Kidney (tissue), 14 donors: ENCODE results near the gene TEX44. TPM values are rescaled to one million over a fixed set of nuclear protein-coding genes. Genes with fewer than 3 reads are reported as not detected.
A peak's percentile ranks its signal among the peaks of the same experiment; 100 is the strongest.

Experiments
- DNase-seq, 5 donors: peaks; one replicate each; pipeline ENCODE4 v3.0.0-alpha.2; 2013 to 2020
- FAIRE-seq: peaks from 2 replicates; lab custom pipeline; 2012; peaks lifted over from hg19 to GRCh38; lab: Jason Lieb, UNC
- H3K27ac ChIP-seq, 2 donors: one replicate each; pipeline ENCODE4 v1.7.0; 2013; ENCODE audit warnings: low read depth in 2 of 2, low read length in 2 of 2, inconsistent platforms in 1 of 2
- H3K27me3 ChIP-seq: one replicate; pipeline ENCODE4 v1.7.1; 2013; ENCODE audit warnings: low read length, inconsistent platforms; ENCODE audit not compliant: control insufficient read depth, insufficient read depth
- H3K36me3 ChIP-seq, 3 donors: one replicate each; pipeline versions ENCODE4 v1.7.0 to v1.7.1; 2013; ENCODE audit warnings: low read length in 3 of 3, control low read depth in 1 of 3, inconsistent platforms in 1 of 3; ENCODE audit not compliant: insufficient read depth in 3 of 3, control insufficient read depth in 2 of 3
- H3K4me1 ChIP-seq, 3 donors: one replicate each; pipeline versions ENCODE4 v1.7.0 to v1.7.1; 2013; ENCODE audit warnings: low read length in 3 of 3, inconsistent platforms in 1 of 3, low read depth in 1 of 3; ENCODE audit not compliant: control insufficient read depth in 2 of 3, insufficient read depth in 2 of 3
- H3K4me3 ChIP-seq, 3 donors: one replicate each; pipeline versions ENCODE4 v1.7.0 to v1.8.1; 2013; ENCODE audit warnings: low read length in 3 of 3, control low read depth in 1 of 3, inconsistent platforms in 1 of 3
- H3K9ac ChIP-seq, 3 donors: one replicate each; pipeline versions ENCODE4 v1.7.0 to v1.7.1; 2013; ENCODE audit warnings: low read length in 3 of 3, control low read depth in 1 of 3, inconsistent platforms in 1 of 3
- H3K9me3 ChIP-seq, 3 donors: one replicate each; pipeline versions ENCODE4 v1.7.0 to v1.7.1; 2013; ENCODE audit warnings: low read length in 3 of 3, control low read depth in 1 of 3, inconsistent platforms in 1 of 3; ENCODE audit not compliant: control insufficient read depth in 2 of 3, insufficient read depth in 1 of 3
- intact Hi-C: fragments of 100-400 bp; cut with DNase I; formaldehyde crosslinking; loops from one replicate; pipeline ENCODE4 v1.11.1; 2022
- polyA plus RNA-seq: library from polyadenylated mRNA; stranded (reverse); fragments of 350-450 nt; fragmentation: Illumina TruSeq; extraction: RNeasy Lipid Tissue Mini Kit (QIAGEN cat#74804); gene quantifications from one replicate; pipeline ENCODE4 v1.2.3, GENCODE V29; 2014; ENCODE audit warnings: low read depth, low replicate concordance; ENCODE audit not compliant: insufficient read depth
- total RNA-seq: library from RNA; stranded (reverse); fragmentation: NEBNext Ultra II Directional; extraction: Animal tissue kit (Norgen Biotek cat#: 25700); gene quantifications from one replicate; pipeline ENCODE4 v1.2.1, GENCODE V29; 2021
- TF ChIP-seq, protein P1 (sequence below): IDR thresholded peaks from 3 replicates; pipeline ENCODE4 v1.5.1; 2012; ENCODE audit warnings: mild to moderate bottlenecking, moderate library complexity, borderline replicate concordance; ENCODE audit not compliant: insufficient read depth; ENCODE audit errors: extremely low read depth
- donor health status: control.
- donor health status: control.
- donor health status: control.
- donor health status: control.
- donor health status: control.
- donor health status: DM: yes; HTN: yes; CAD: no.
- donor health status: Normal renal cell carcinoma (clear cell type).

TEX44 gene
- total and polyA plus RNA-seq, 2 donors from 2014 or later = not detected

- DNase-seq (peak in 1 of 5 donors; percentile 21), FAIRE-seq (no peak)
- no peaks in the 10 kb centered on the region for H3K36me3 ChIP-seq
- H3K27me3 ChIP-seq = no peaks in the 10 kb centered on the region
- H3K4me3 ChIP-seq = no peak overlapping the region
- no peak overlapping the region for H3K27ac ChIP-seq
- intact Hi-C loops = no loop called here
- TF ChIP-seq, protein P1, sequence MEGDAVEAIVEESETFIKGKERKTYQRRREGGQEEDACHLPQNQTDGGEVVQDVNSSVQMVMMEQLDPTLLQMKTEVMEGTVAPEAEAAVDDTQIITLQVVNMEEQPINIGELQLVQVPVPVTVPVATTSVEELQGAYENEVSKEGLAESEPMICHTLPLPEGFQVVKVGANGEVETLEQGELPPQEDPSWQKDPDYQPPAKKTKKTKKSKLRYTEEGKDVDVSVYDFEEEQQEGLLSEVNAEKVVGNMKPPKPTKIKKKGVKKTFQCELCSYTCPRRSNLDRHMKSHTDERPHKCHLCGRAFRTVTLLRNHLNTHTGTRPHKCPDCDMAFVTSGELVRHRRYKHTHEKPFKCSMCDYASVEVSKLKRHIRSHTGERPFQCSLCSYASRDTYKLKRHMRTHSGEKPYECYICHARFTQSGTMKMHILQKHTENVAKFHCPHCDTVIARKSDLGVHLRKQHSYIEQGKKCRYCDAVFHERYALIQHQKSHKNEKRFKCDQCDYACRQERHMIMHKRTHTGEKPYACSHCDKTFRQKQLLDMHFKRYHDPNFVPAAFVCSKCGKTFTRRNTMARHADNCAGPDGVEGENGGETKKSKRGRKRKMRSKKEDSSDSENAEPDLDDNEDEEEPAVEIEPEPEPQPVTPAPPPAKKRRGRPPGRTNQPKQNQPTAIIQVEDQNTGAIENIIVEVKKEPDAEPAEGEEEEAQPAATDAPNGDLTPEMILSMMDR = no peak
- H3K9ac ChIP-seq = no peak overlapping the region
- H3K9me3 ChIP-seq = no peaks in the 10 kb centered on the region
- no peaks in the 10 kb centered on the region for H3K4me1 ChIP-seq
These were observed 26.6 kb upstream of the TEX44 start for GRCh38 chr2:231565887-231566594.

DNA sequence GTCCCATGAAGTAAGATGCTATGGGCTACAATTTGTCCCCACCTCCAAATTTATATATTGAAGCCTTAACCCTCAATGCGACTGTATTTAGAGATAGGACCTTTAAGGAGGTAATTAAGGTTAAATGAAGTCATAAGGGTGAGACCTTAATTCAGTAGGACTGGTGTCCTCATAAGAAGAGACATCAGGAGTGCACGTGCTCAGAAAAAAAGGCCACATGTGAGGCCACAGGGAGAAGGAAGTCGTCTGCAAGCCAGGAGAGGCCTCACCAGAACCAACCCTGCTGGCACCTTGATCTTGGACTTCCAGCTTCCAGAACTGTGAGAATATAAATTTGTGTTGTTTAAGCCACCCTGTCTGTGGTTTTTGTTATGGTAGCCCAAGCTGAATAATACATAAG lies 25.5 kb upstream of the TEX44 start:
- intact Hi-C loops = no loop called here
- no peak for FAIRE-seq
- no peaks in the 10 kb centered on the region for H3K9me3 ChIP-seq
- no peaks in the 10 kb centered on the region for H3K36me3 ChIP-seq
- H3K4me3 ChIP-seq = no peak overlapping the region
- H3K27ac ChIP-seq = no peak overlapping the region
- H3K27me3 ChIP-seq = no peaks in the 10 kb centered on the region
- H3K4me1 ChIP-seq = no peaks in the 10 kb centered on the region
- no peak overlapping the region for H3K9ac ChIP-seq
- DNase-seq = no peak
- TF ChIP-seq, protein P1 = no peak

DNA sequence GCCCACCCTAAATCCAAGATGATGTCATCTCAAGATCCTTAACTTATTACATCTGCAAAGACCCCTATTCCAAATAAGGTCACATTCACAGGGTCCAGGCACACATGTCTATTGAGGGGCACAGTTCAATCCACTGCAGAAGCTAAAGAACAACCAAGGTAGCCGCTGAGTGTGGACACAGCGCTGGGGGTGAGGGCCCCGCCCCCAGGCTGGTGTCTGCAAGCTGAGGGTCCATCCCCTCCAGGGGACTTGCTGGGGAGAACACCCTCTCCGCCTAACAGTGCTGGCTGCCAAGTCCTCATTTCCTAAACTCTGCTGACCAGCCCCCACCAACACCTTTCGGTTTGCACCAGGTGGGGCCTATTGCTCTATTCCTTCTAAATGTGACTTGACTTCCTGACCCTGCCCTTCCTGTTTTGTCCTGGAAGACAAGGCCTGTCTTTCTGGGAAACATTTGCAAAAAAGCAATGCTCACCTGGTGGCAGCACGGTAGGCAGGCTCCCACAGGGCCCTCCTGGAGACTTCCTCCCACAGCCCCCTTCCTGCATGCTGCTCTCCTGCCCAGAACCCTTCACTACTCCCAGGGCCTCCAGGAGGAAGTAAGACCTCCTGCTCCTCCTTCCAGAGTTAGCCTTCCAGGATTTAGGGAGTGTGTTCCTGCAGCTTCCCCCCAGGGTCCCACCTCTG lies 24.4 kb upstream of the TEX44 start:
- H3K27ac ChIP-seq = no peak overlapping the region
- intact Hi-C loops = no loop called here
- no peak for DNase-seq
- no peaks in the 10 kb centered on the region for H3K27me3 ChIP-seq
- TF ChIP-seq, protein P1 = no peak
- FAIRE-seq = no peak
- no peaks in the 10 kb centered on the region for H3K4me1 ChIP-seq
- no peak overlapping the region for H3K4me3 ChIP-seq
- H3K9me3 ChIP-seq = no peaks in the 10 kb centered on the region
- no peak overlapping the region for H3K9ac ChIP-seq
- no peaks in the 10 kb centered on the region for H3K36me3 ChIP-seq
